Measurements from ENCODE around the gene HDAC4. TPM values are rescaled to one million over a fixed set of nuclear protein-coding genes. Genes with fewer than 3 reads are reported as not detected.

The HDAC4 gene
- total RNA-seq, 1 experiment from 2014 or later = 47.6 TPM

GRCh38 chr2:239120664-239121063, 280.2 kb downstream of the HDAC4 start:
- no peak for ATAC-seq
- Histone ChIP-seq H3K27me3 (ENCODE audit: insufficient read depth, low read length) (no peaks in the 10 kb centered on the region), H3K4me3 (replicated peaks in 1 of 2; ENCODE audit: low read depth in 1 of 2, low read length in 2 of 2) (no peak overlapping the region), H3K36me3 (ENCODE audit: control insufficient read depth in 1 of 2, insufficient read depth in 2 of 2, low read length in 2 of 2) (peaks cover 0 to 13% of the 10 kb centered on the region in 2 experiments; a peak in 2 of 4 replicates), H3K79me2 (ENCODE audit: insufficient read depth, low read length) (no peaks in the 10 kb centered on the region), H4K20me1 (ENCODE audit: insufficient read depth) (no peaks in the 10 kb centered on the region), H3K27ac (ENCODE audit: low read depth, low read length) (no peak overlapping the region), H3K9me2 (ENCODE audit: insufficient read depth) (no peaks in the 10 kb centered on the region), H3K9ac (ENCODE audit: low read length) (no peak overlapping the region), H3K4me2 (ENCODE audit: low read length) (no peak overlapping the region), H3K9me3 (ENCODE audit: control insufficient read depth in 1 of 2, insufficient read depth in 1 of 2, low read depth in 1 of 2, low read length in 2 of 2) (no peaks in the 10 kb centered on the region), H2AFZ (ENCODE audit: low read depth, low read length, poor library complexity, severe bottlenecking) (no peak overlapping the region), H3K4me1 (ENCODE audit: control insufficient read depth in 1 of 2, insufficient read depth in 2 of 2, low read length in 2 of 2) (no peaks in the 10 kb centered on the region)
- TF ChIP-seq SP1 (IDR thresholded peaks at IDR 0.05; ENCODE audit: low read depth) (no peak), ZNF274 (IDR thresholded peaks at IDR 0.05; ENCODE audit: low read depth, low read length) (no peak), EZH2 (IDR thresholded peaks at IDR 0.05) (no peak), ZFX (IDR thresholded peaks at IDR 0.05) (no peak), RAD21 (IDR thresholded peaks at IDR 0.05; ENCODE audit: low read depth) (no peak), MAX (IDR thresholded peaks at IDR 0.05) (no peak)
- POLR2A ChIA-PET = no interaction called here
- DNase-seq (ENCODE audit: low read depth, low spot score) = no peak
- BruUV-seq (replicated peaks) = no TSS peak
- RAD21 ChIA-PET (ENCODE audit: low non-redundant PET in 1 of 2, low total read pairs in 2 of 2, uncharacterized antibody in 2 of 2, unreplicated experiment in 2 of 2) = no interaction called here
- CTCF ChIA-PET = no interaction called here
- intact Hi-C loops (cut with micrococcal nuclease) = no loop called here

GRCh38 chr2:239119346-239120126, 281.3 kb downstream of the HDAC4 start:
- H4K20me1 ChIP-seq (ENCODE audit: insufficient read depth) = no peaks in the 10 kb centered on the region
- BruUV-seq (replicated peaks) = no TSS peak
- H3K9ac ChIP-seq (ENCODE audit: low read length) = no peak overlapping the region
- no peaks in the 10 kb centered on the region for H3K27me3 ChIP-seq (ENCODE audit: insufficient read depth, low read length)
- H3K4me2 ChIP-seq (ENCODE audit: low read length) = no peak overlapping the region
- no peaks in the 10 kb centered on the region for H3K79me2 ChIP-seq (ENCODE audit: insufficient read depth, low read length)
- peaks cover 0 to 3% of the 10 kb centered on the region in 2 experiments; a peak in 1 of 4 replicates for H3K36me3 ChIP-seq (ENCODE audit: control insufficient read depth in 1 of 2, insufficient read depth in 2 of 2, low read length in 2 of 2)
- H3K27ac ChIP-seq (ENCODE audit: low read depth, low read length) = no peak overlapping the region
- ChIA-PET RAD21 (ENCODE audit: low non-redundant PET in 1 of 2, low total read pairs in 2 of 2, uncharacterized antibody in 2 of 2, unreplicated experiment in 2 of 2) (no interaction called here), POLR2A (no interaction called here), CTCF (no interaction called here)
- no peaks in the 10 kb centered on the region for H3K9me3 ChIP-seq (ENCODE audit: control insufficient read depth in 1 of 2, insufficient read depth in 1 of 2, low read depth in 1 of 2, low read length in 2 of 2)
- ATAC-seq = peak; percentile 52
- TF ChIP-seq CTCF (IDR thresholded peaks at IDR 0.05 in 2 of 3, conservative IDR thresholded peaks at IDR 0.05 in 1 of 3; ENCODE audit: borderline replicate concordance in 1 of 3, insufficient read depth in 1 of 3, low read depth in 2 of 3, low read length in 2 of 3) (peak in 1 of 3 experiments; percentile 9; a peak in 1 of 6 replicates), REST (IDR thresholded peaks at IDR 0.05; ENCODE audit: low read depth) (no peak)
- no peak overlapping the region for H2AFZ ChIP-seq (ENCODE audit: low read depth, low read length, poor library complexity, severe bottlenecking)
- H3K9me2 ChIP-seq (ENCODE audit: insufficient read depth) = no peaks in the 10 kb centered on the region
- intact Hi-C loops (cut with micrococcal nuclease) = no loop called here
- DNase-seq (ENCODE audit: low read depth, low spot score) = no peak
- H3K4me3 ChIP-seq (replicated peaks in 1 of 2; ENCODE audit: low read depth in 1 of 2, low read length in 2 of 2) = no peak overlapping the region
- no peaks in the 10 kb centered on the region for H3K4me1 ChIP-seq (ENCODE audit: control insufficient read depth in 1 of 2, insufficient read depth in 2 of 2, low read length in 2 of 2)
